K562 (cell line): ENCODE data around the gene LBX1. TPM values are rescaled to one million over a fixed set of nuclear protein-coding genes. Genes with fewer than 3 reads are reported as not detected.

Experiments
- ATAC-seq: fragments of 200-7000 bp; cut with Tn5 transposase; 3 replicates; pipeline ENCODE4 v1.9.1; 2020; ENCODE audit warnings: moderate library complexity
- BruUV-seq: library from RNA; stranded (reverse); fragments of 400-500 nt; replicated peaks from 2 replicates; lab custom pipeline; 2021; lab: Mats Ljungman, UMichigan
- CTCF ChIA-PET: fragments of 300-600 bp; formaldehyde crosslinking; extraction: SDS; loops from one replicate; lab custom pipeline; 2021; ENCODE audit warnings: low intra/inter-chr PET ratio; lab: Yijun Ruan, JAX
- POLR2A ChIA-PET: fragments of 300-600, 350-650 bp; sonication (Branson Sonifier 250); formaldehyde crosslinking; extraction: SDS; loops from one replicate; lab custom pipeline; 2021; ENCODE audit warnings: antibody characterized with exemption, inconsistent platforms; lab: Yijun Ruan, JAX
- DNase-seq, 4 experiments: peaks; one replicate each; pipeline versions ENCODE4 v3.0.0 to v3.0.0-alpha.2; 2011 to 2018; ENCODE audit warnings: low spot score in 3 of 4, mixed read lengths in 3 of 4; ENCODE audit errors: extremely low read depth in 1 of 4
- FAIRE-seq: peaks from 2 replicates; lab custom pipeline; 2011; peaks lifted over from hg19 to GRCh38; lab: Jason Lieb, UNC
- H2AFZ ChIP-seq: 2 replicates; pipeline ENCODE4 v1.6.0; 2011; ENCODE audit warnings: low read depth, low read length, control low read depth, inconsistent platforms
- H3K27ac ChIP-seq: fragments of 200-600 bp; 3 replicates; pipeline ENCODE4 v1.8.0; 2011; ENCODE audit warnings: low read depth, mild to moderate bottlenecking, control low read depth, inconsistent platforms, low read length, moderate library complexity, mixed read lengths; ENCODE audit errors: extremely low read depth
- H3K27me3 ChIP-seq, 2 experiments: fragments of 300-600 bp in 1 of 2; 2 replicates in 1 of 2; 3 replicates in 1 of 2; pipeline versions ENCODE4 v1.6.0 to v1.8.0; 2011; ENCODE audit warnings: inconsistent platforms in 2 of 2, low read length in 2 of 2, mild to moderate bottlenecking in 1 of 2, mixed read lengths in 1 of 2, moderate library complexity in 1 of 2; ENCODE audit not compliant: control insufficient read depth in 2 of 2, insufficient read depth in 2 of 2
- H3K36me3 ChIP-seq: fragments of 300-600 bp; 3 replicates; pipeline ENCODE4 v1.8.0; 2011; ENCODE audit warnings: mild to moderate bottlenecking, low read length, inconsistent platforms; ENCODE audit not compliant: control insufficient read depth, insufficient read depth
- H3K4me1 ChIP-seq, 2 experiments: fragments of 200-600 bp in 1 of 2; replicated peaks in 1 of 2; 2 replicates in 1 of 2; 3 replicates in 1 of 2; pipeline versions ENCODE4 v1.5.1 to v1.8.0; 2011; ENCODE audit warnings: inconsistent platforms in 2 of 2, low read length in 2 of 2, mild to moderate bottlenecking in 1 of 2, mixed read lengths in 1 of 2, moderate library complexity in 1 of 2; ENCODE audit not compliant: control insufficient read depth in 2 of 2, insufficient read depth in 2 of 2
- H3K4me2 ChIP-seq: 2 replicates; pipeline ENCODE4 v1.6.1; 2011; ENCODE audit warnings: low read length, control low read depth, inconsistent platforms, mixed read lengths; ENCODE audit not compliant: insufficient read depth
- H3K4me3 ChIP-seq: fragments of 200-600 bp; sonication (generic), shearing (Covaris generic); 2 replicates; pipeline ENCODE4 v1.5.1; 2016; ENCODE audit warnings: control low read depth, inconsistent platforms
- H3K79me2 ChIP-seq: fragments of 200-600 bp; 3 replicates; pipeline ENCODE4 v1.8.0; 2011; ENCODE audit warnings: low read length, inconsistent platforms; ENCODE audit not compliant: control insufficient read depth, insufficient read depth
- H3K9ac ChIP-seq, 2 experiments: 2 replicates each; pipeline versions ENCODE4 v1.6.0 to v1.6.1; 2011; ENCODE audit warnings: low read depth in 2 of 2, low read length in 2 of 2, control low read depth in 1 of 2, inconsistent platforms in 1 of 2, mild to moderate bottlenecking in 1 of 2, mixed read lengths in 1 of 2; ENCODE audit not compliant: insufficient read depth in 1 of 2
- H3K9me1 ChIP-seq: one replicate; pipeline ENCODE4 v1.6.0; 2011; ENCODE audit warnings: inconsistent platforms, mild to moderate bottlenecking, low read length, moderate library complexity; ENCODE audit not compliant: control insufficient read depth, insufficient read depth
- H3K9me3 ChIP-seq: replicated peaks from 2 replicates; pipeline ENCODE4 v1.5.1; 2011; ENCODE audit warnings: low read depth, low read length, inconsistent platforms; ENCODE audit not compliant: control insufficient read depth, insufficient read depth
- H4K20me1 ChIP-seq: replicated peaks from 2 replicates; pipeline ENCODE4 v1.6.1; 2011; ENCODE audit warnings: low read length, inconsistent platforms, mixed read lengths; ENCODE audit not compliant: control insufficient read depth, insufficient read depth
- AFF1 ChIP-seq, 2 experiments: fragments of 450-650 bp; IDR thresholded peaks; 2 replicates each; pipeline ENCODE4 v1.6.1; 2018; ENCODE audit warnings: mild to moderate bottlenecking in 2 of 2, low read depth in 1 of 2; ENCODE audit not compliant: partially characterized antibody in 2 of 2
- ARHGAP35 ChIP-seq: fragments of 450-650 bp; IDR thresholded peaks from 2 replicates; pipeline ENCODE4 v1.6.1; 2018; ENCODE audit not compliant: partially characterized antibody
- CCAR2 ChIP-seq: fragments of 200-400 bp; formaldehyde crosslinking; IDR thresholded peaks from 2 replicates; pipeline ENCODE4 v1.6.1; 2017; ENCODE audit warnings: mild to moderate bottlenecking, low read depth, low read length
- KLF16 ChIP-seq: IDR thresholded peaks from 2 replicates; pipeline ENCODE4 v1.6.1; 2016; ENCODE audit warnings: antibody characterized with exemption
- NFYB ChIP-seq: IDR thresholded peaks from 2 replicates; pipeline ENCODE4 v1.6.1; 2011; ENCODE audit warnings: mild to moderate bottlenecking, moderate library complexity; ENCODE audit not compliant: insufficient read length; ENCODE audit errors: extremely low read depth
- PPARD ChIP-seq: fragments of 250-450 bp; sonication (Bioruptor Pico); IDR thresholded peaks from 2 replicates; pipeline ENCODE4 v1.8.0; 2022; ENCODE audit warnings: inconsistent platforms, mild to moderate bottlenecking, moderate library complexity
- PRPF4 ChIP-seq: fragments of 200-400 bp; formaldehyde crosslinking; IDR thresholded peaks from one replicate; pipeline ENCODE4 v1.6.1; 2017; ENCODE audit warnings: low read length, low read depth, mild to moderate bottlenecking; ENCODE audit not compliant: insufficient read depth, poor library complexity, severe bottlenecking
- SUPT5H ChIP-seq: fragments of 450-650 bp; IDR thresholded peaks from 2 replicates; pipeline ENCODE4 v1.6.1; 2016
- ZBTB9 ChIP-seq: fragments of 450-650 bp; formaldehyde crosslinking; IDR thresholded peaks from 2 replicates; pipeline ENCODE4 v1.4.0; 2020; ENCODE audit warnings: mild to moderate bottlenecking, moderate library complexity
- ZC3H11A ChIP-seq: IDR thresholded peaks from 2 replicates; pipeline ENCODE4 v1.6.1; 2012; ENCODE audit warnings: low read depth, low read length, improper control_type of control experiment
- ZEB2 ChIP-seq: fragments of 450-650 bp; IDR thresholded peaks from 2 replicates; pipeline ENCODE4 v1.6.1; 2016
- ZNF121 ChIP-seq: sonication (generic); formaldehyde crosslinking; conservative IDR thresholded peaks from 2 replicates; pipeline ENCODE4 v1.8.0; 2022; ENCODE audit warnings: missing genetic modification reagents
- WGBS: fragments of 100-300 bp; shearing (Covaris generic); methylation state at CpG from one replicate; pipeline ENCODE4 v1.1.6; 2016; ENCODE audit warnings: low coverage, mixed read lengths; ENCODE audit not compliant: insufficient coverage; ENCODE audit errors: missing lambda C conversion rate; 5-methylcytosine and 5-hydroxymethylcytosine counted together
- in situ Hi-C: fragments of 300-500 bp; cut with MboI; formaldehyde crosslinking; loops from 4 replicates; pipeline ENCODE4 v1.15.0; 2018; ENCODE audit warnings: inconsistent platforms, mixed read lengths
- intact Hi-C: fragments of 100-400 bp; cut with micrococcal nuclease; formaldehyde crosslinking; loops from 2 replicates; pipeline ENCODE4 v1.14.2; 2022
- polyA plus RNA-seq, 8 experiments: library from polyadenylated mRNA; depleted of rRNA in 4 of 8; stranded (reverse) in 5 of 8; unstranded in 3 of 8; fragments of >200 nt; fragmentation: Nextera tagmentation in 2 of 8; fragmentation: Illumina TruSeq in 1 of 8; extraction: Ambion mirVana in 2 of 8; extraction: Trizol in 1 of 8; gene quantifications; 2 replicates each; pipeline versions ENCODE4 v1.2.1 to v1.2.3, GENCODE V29; 2011 to 2014; ENCODE audit warnings: inconsistent platforms in 1 of 8, missing spikeins in 1 of 8
- total RNA-seq, 7 experiments: library from RNA; depleted of rRNA in 6 of 7; stranded (reverse); fragments of >200 nt in 6 of 7; fragmentation: Illumina TruSeq in 2 of 7; extraction: Trizol in 2 of 7; gene quantifications; 2 replicates each; pipeline versions ENCODE4 v1.2.1 to v1.2.3, GENCODE V29; 2011 to 2021; ENCODE audit warnings: low replicate concordance in 1 of 7
- TF ChIP-seq, protein P1 (sequence below): sonication (generic); formaldehyde crosslinking; IDR thresholded peaks from 2 replicates; pipeline ENCODE4 v1.8.0; 2022; ENCODE audit warnings: missing genetic modification reagents, mild to moderate bottlenecking, moderate library complexity, borderline replicate concordance
- TF ChIP-seq, protein P2 (sequence below): sonication (generic); formaldehyde crosslinking; IDR thresholded peaks from 2 replicates; pipeline ENCODE4 v1.9.0; 2022; ENCODE audit warnings: mild to moderate bottlenecking, missing genetic modification reagents
- TF ChIP-seq, protein P3 (sequence below): fragments of 450-650 bp; formaldehyde crosslinking; IDR thresholded peaks from 2 replicates; pipeline ENCODE4 v1.4.0; 2020; ENCODE audit warnings: mild to moderate bottlenecking, moderate library complexity

The LBX1 gene
- total and polyA plus RNA-seq, 9 of the 15 experiments (the other 6 are each of a cell fraction or from before 2014, with no cell fraction given): not detected

- Histone ChIP-seq H3K9me3 (no peaks in the 10 kb centered on the region), H3K4me2 (no peak overlapping the region), H3K9ac (no peak overlapping the region), H2AFZ (no peak overlapping the region), H3K36me3 (no peaks in the 10 kb centered on the region), H3K79me2 (no peaks in the 10 kb centered on the region), H4K20me1 (no peaks in the 10 kb centered on the region; the same call in none of the 2 replicates), H3K4me3 (no peak overlapping the region), H3K9me1 (no peaks in the 10 kb centered on the region), H3K27me3 (peaks cover 38 to 89% of the 10 kb centered on the region in 2 experiments; a peak in 4 of 5 replicates), H3K4me1 (peaks cover 0 to 34% of the 10 kb centered on the region in 2 experiments; a peak in 2 of 5 replicates), H3K27ac (no peak overlapping the region)
- no CpG with 5 or more reads among the region's 5 CpGs for WGBS
- CTCF ChIA-PET: no interaction called here
- no TSS peak for BruUV-seq
- intact Hi-C loops: no loop called here
- DNase-seq: no peak
- FAIRE-seq: no peak
- POLR2A ChIA-PET: interaction anchor here (0.5 to 0.6 kb wide), 2 partner anchors 215 to 455 kb away, joined by 3 to 4 read pairs; no protein-coding TSS in a partner anchor
- in situ Hi-C loops: loop anchor here (25.0 kb wide), 1 partner anchor 866 kb away; no protein-coding TSS in a partner anchor
- ATAC-seq: no peak
- TF ChIP-seq CCAR2 (no peak), ARHGAP35 (no peak), AFF1 (IDR thresholded peaks at IDR 0.05; ENCODE audit: low read depth in 1 of 2, partially characterized antibody in 2 of 2) (no peak), ZBTB9 (CRISPR knock-in tag) (no peak), ZC3H11A (no peak), SUPT5H (no peak), ZNF121 (CRISPR knock-in tag) (no peak), NFYB (no peak), KLF16 (no peak), PRPF4 (no peak), ZEB2 (no peak), PPARD (CRISPR knock-in tag) (no peak)
- TF ChIP-seq, protein P1, sequence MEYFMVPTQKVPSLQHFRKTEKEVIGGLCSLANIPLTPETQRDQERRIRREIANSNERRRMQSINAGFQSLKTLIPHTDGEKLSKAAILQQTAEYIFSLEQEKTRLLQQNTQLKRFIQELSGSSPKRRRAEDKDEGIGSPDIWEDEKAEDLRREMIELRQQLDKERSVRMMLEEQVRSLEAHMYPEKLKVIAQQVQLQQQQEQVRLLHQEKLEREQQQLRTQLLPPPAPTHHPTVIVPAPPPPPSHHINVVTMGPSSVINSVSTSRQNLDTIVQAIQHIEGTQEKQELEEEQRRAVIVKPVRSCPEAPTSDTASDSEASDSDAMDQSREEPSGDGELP: no peak
- TF ChIP-seq, protein P2, sequence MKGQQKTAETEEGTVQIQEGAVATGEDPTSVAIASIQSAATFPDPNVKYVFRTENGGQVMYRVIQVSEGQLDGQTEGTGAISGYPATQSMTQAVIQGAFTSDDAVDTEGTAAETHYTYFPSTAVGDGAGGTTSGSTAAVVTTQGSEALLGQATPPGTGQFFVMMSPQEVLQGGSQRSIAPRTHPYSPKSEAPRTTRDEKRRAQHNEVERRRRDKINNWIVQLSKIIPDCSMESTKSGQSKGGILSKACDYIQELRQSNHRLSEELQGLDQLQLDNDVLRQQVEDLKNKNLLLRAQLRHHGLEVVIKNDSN (CRISPR knock-in tag): no peak
- TF ChIP-seq, protein P3, sequence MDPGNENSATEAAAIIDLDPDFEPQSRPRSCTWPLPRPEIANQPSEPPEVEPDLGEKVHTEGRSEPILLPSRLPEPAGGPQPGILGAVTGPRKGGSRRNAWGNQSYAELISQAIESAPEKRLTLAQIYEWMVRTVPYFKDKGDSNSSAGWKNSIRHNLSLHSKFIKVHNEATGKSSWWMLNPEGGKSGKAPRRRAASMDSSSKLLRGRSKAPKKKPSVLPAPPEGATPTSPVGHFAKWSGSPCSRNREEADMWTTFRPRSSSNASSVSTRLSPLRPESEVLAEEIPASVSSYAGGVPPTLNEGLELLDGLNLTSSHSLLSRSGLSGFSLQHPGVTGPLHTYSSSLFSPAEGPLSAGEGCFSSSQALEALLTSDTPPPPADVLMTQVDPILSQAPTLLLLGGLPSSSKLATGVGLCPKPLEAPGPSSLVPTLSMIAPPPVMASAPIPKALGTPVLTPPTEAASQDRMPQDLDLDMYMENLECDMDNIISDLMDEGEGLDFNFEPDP (CRISPR knock-in tag): no peak
Observed at GRCh38 chr10:101221549-101221948, 7.7 kb downstream of the LBX1 start.
